ENCODE measurements around the gene SLC27A2.

The SLC27A2 gene

DNA sequence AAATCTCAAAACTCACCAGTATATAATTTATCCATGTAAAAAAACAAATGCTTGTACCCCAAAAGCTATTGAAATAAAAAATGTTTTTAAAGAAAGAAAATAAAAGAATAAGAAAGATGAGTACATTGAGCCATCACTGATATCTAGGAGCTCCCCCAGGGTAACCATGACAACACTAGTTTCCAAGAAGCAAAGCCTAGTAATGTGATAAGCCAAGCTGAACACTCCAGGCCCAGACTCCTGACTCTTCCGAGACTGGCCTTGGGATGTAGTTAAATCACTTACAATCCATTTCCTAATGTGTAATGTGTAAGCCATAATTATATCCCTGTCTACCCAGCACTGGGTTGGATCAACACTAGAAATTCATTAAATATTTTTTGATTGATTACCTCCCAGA is 41.9 kb upstream of the SLC27A2 start:
- TF ChIP-seq OSR1 (CRISPR knock-in tag; IDR thresholded peaks at IDR 0.05) (no peak), PATZ1 (CRISPR knock-in tag; IDR thresholded peaks at IDR 0.05; ENCODE audit: borderline replicate concordance) (no peak), ZC3H10 (CRISPR knock-in tag; IDR thresholded peaks at IDR 0.05) (no peak), ISL1 (CRISPR knock-in tag; IDR thresholded peaks at IDR 0.05) (no peak), CREB5 (CRISPR knock-in tag; IDR thresholded peaks at IDR 0.05; ENCODE audit: low read depth) (no peak), BACH2 (CRISPR knock-in tag; IDR thresholded peaks at IDR 0.05; ENCODE audit: borderline replicate concordance) (no peak), ZNF8 (CRISPR knock-in tag; IDR thresholded peaks at IDR 0.05) (no peak), TSHZ2 (CRISPR knock-in tag; IDR thresholded peaks at IDR 0.05) (no peak), SNAI2 (CRISPR knock-in tag; IDR thresholded peaks at IDR 0.05) (no peak), GLIS3 (CRISPR knock-in tag; IDR thresholded peaks at IDR 0.05) (no peak), CSDC2 (CRISPR knock-in tag; IDR thresholded peaks at IDR 0.05) (no peak), RARB (CRISPR knock-in tag; IDR thresholded peaks at IDR 0.05) (no peak), PPARA (CRISPR knock-in tag; IDR thresholded peaks at IDR 0.05; ENCODE audit: borderline replicate concordance) (no peak), TOX (CRISPR knock-in tag; IDR thresholded peaks at IDR 0.05; ENCODE audit: borderline replicate concordance) (no peak), ZNF70 (CRISPR knock-in tag; IDR thresholded peaks at IDR 0.05) (no peak), POU6F1 (CRISPR knock-in tag; IDR thresholded peaks at IDR 0.05; ENCODE audit: borderline replicate concordance, low read depth) (no peak), ZFP3 (CRISPR knock-in tag; IDR thresholded peaks at IDR 0.05) (no peak)
- ATAC-seq: no peak

- ATAC-seq: no peak
- TF ChIP-seq ESRRG (CRISPR knock-in tag; IDR thresholded peaks at IDR 0.05) (no peak), ZFP30 (CRISPR knock-in tag; IDR thresholded peaks at IDR 0.05) (no peak), PATZ1 (CRISPR knock-in tag; IDR thresholded peaks at IDR 0.05; ENCODE audit: borderline replicate concordance) (no peak), CREB5 (CRISPR knock-in tag; IDR thresholded peaks at IDR 0.05; ENCODE audit: low read depth) (no peak), POU6F1 (CRISPR knock-in tag; IDR thresholded peaks at IDR 0.05; ENCODE audit: borderline replicate concordance, low read depth) (no peak), TCF4 (CRISPR knock-in tag; IDR thresholded peaks at IDR 0.05; ENCODE audit: borderline replicate concordance) (no peak), TSHZ2 (CRISPR knock-in tag; IDR thresholded peaks at IDR 0.05) (no peak), ARNTL (CRISPR knock-in tag; IDR thresholded peaks at IDR 0.05; ENCODE audit: borderline replicate concordance, low read depth) (no peak), PPARA (CRISPR knock-in tag; IDR thresholded peaks at IDR 0.05; ENCODE audit: borderline replicate concordance) (no peak), RARB (CRISPR knock-in tag; IDR thresholded peaks at IDR 0.05) (no peak), ZC3H10 (CRISPR knock-in tag; IDR thresholded peaks at IDR 0.05) (no peak), ZFP3 (CRISPR knock-in tag; IDR thresholded peaks at IDR 0.05) (no peak), CSDC2 (CRISPR knock-in tag; IDR thresholded peaks at IDR 0.05) (no peak), OSR1 (CRISPR knock-in tag; IDR thresholded peaks at IDR 0.05) (no peak), SNAI2 (CRISPR knock-in tag; IDR thresholded peaks at IDR 0.05) (no peak)
- TF ChIP-seq, protein P1, sequence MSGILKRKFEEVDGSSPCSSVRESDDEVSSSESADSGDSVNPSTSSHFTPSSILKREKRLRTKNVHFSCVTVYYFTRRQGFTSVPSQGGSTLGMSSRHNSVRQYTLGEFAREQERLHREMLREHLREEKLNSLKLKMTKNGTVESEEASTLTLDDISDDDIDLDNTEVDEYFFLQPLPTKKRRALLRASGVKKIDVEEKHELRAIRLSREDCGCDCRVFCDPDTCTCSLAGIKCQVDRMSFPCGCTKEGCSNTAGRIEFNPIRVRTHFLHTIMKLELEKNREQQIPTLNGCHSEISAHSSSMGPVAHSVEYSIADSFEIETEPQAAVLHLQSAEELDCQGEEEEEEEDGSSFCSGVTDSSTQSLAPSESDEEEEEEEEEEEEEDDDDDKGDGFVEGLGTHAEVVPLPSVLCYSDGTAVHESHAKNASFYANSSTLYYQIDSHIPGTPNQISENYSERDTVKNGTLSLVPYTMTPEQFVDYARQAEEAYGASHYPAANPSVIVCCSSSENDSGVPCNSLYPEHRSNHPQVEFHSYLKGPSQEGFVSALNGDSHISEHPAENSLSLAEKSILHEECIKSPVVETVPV (CRISPR knock-in tag; IDR thresholded peaks at IDR 0.05): no peak
These were observed 41.0 kb upstream of the SLC27A2 start for GRCh38 chr15:50140983-50141382.

Data from SK-N-SH treated with all-trans-retinoic acid at 6 μM for 48 hours (cell line).